Stimulated activated CD4-positive, alpha-beta T cell treated with anti-CD3 and anti-CD28 coated beads, Interleukin-12 subunit alpha, Interleukin-12 subunit beta, amount 100 ng/mL, for 4 hours (primary cell): Measurements from ENCODE around the gene OGA.

Source experiments
- DNase-seq: peaks from one replicate; pipeline ENCODE4 v3.0.0-alpha.2; 2020

Gene OGA

DNA sequence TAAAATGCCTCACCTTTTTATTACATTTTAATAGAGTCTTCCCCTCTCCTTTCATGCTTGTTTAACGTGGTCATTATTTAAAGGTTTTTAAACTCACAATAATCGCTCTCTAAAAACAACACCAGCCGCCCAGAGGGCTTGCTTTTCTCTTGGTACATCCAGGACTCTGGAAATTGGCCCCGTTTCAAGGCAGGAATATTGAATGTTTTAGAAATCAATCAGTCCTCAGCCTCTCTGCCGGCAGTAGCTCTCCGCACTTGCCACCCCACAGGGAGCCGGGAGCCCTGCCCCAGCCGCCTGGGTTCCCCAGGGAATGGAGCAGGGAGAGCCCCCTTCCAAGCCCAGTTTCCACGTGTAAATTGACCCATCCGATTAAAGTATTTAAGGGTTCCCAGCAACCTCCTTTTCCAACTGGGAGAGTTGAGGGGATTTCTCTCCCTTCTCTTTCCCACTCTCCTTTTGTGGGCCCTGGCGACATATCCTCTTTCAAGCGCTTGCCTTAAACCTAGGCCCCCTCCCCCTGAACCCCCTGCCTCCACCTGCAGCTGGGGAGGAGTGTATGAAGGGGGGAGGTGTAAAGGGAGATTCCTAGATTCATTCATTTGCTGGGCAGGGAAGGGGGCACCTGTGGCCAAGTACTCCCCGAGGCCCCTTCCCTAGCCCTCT lies 44.2 kb downstream of the OGA start:
- no peak for DNase-seq

DNA sequence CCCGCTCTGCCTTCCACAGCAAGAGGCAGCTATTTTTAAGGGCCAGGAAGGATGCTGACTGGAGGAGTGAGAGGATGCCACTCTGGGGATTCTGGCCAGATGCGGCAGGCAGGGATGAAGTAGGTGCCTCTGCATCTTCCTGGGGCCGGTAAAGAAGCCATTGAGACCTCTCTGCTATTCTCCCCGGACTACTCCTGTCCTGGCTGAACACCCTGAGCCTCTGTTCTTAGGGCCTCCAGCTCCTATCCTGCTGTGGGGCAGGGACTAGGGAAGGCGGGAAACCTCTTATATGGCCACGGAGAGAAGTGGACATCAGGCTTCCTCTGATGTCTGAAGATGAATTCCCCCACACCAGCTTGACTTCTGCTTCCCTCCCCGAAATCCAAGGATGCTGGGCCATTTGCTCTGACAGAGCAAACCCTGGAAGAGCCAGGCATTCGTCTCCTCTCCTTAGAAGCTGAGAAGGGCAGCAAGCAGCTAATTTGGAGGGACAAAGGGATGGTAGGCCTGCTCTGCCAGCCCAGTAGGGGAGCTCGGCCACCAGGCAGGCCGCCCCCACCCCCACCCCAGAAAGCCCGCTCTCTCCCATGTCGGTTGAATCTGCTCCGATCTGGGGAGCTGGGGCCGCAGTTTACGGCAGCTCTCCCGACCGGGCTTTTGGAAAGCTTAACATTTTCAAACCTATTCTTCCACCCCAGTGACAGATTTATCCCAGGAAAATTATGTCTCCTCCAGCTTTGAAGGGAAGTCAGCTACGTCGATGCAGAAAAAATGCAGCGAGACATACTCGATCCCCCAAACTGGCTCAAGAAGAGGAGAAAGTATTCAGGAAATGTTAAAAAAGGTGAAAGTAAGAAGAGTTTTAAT lies 45.1 kb downstream of the OGA start:
- DNase-seq, result no peak

DNA sequence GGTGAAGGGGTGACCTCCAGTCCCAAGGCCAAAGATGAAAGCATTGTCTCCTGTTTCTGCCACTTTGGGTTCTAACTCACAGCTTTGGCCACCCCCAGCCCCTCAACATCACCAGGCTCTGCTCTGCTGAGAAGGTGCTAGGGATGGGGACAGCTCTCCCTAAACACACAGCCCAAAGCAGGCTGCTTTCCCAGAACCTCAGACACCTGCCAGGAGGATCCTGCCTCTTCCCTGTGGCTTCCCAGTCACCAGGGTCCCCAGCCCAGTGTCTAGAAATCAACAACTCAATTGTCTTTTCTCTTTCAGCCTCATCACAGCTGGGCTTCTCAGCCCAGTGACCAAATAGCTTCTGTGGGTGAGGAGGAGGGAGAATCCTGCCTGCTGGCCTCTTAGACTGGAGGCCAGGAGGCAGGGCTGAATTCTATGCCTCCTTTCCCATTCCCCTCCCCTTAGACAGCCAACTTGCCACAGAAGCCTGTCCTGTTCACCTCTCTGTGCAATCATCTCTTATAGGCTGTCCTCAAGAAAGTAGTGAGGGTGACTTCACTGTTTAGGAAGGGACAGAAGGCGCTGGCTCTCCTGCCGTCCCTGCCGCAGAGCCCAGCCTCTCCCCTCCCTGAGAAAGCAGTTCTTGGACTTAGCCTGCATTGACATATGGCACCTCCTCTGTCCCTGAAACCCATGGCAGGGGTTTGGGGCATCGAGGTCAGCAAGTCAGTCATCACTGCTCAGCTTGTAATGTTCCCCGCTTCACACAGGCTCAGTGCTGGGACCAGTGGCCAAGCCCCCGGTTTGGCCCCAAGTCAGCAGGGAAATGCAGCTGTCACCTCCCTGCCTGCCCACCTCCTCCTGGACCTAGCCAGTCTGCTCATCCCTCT lies 46.0 kb downstream of the OGA start:
- no peak for DNase-seq

DNA sequence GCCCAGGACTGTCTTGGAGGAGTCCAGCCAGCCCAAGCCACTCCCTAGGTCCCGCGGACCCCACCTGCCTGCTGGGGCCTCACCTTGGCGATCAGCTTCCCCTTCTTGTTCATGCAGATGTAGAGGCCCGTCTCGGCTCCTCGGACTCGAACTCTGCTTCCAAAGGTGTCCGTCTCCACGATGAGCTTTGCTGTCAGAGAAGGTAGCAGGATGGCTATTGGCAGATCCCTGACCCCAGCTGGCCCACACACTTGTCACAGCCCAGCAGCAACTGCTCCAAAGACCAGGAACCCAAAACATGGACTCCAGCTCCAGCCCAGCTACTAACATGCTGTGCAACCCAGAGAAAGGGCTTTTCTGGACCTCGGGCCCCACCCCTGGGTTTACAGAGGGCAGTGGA lies 46.9 kb downstream of the OGA start:
- no peak for DNase-seq

DNA sequence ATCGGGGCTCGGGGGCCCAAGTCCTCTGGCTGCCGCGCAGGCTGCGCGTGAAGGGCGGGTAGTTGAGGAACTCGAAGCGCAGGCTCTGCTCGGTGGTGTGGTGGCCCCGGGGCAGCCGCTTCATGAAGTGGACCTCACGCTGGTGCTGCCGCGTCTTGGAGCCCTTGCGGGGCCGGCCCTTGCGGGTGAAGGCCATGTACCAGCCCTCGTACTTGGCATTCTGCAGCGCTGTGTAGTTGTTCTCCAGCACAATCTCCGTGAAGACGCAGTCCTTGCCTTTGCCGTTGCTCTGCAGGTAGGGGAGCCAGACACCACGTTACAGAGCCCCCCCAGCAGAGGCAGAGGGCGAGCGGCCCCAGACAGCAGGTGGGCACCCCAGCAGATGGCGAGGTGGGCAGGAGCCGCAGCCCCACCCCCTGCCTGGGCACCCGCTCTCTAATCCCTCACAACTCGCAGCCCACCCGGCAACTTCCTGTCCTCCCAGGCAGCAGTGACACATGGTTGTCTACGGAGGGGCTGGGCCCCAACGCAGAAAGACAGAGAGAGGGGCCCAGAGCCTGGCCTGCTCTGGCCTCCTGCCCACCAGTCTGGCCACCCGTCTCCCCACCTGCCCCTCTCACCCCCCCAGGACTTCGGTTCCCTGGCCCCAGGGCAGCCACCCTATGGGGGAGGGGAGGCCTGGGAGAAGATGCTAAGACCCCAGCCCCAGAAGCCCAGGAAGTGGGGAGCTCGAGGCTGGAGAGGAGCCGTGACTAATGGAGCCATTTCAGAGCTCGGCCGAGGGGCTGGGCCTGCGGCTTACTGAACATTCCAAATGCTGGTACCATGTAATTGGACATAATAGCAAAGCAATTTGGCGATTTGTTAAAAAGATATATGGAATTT lies 47.7 kb downstream of the OGA start:
- DNase-seq, result no peak

DNA sequence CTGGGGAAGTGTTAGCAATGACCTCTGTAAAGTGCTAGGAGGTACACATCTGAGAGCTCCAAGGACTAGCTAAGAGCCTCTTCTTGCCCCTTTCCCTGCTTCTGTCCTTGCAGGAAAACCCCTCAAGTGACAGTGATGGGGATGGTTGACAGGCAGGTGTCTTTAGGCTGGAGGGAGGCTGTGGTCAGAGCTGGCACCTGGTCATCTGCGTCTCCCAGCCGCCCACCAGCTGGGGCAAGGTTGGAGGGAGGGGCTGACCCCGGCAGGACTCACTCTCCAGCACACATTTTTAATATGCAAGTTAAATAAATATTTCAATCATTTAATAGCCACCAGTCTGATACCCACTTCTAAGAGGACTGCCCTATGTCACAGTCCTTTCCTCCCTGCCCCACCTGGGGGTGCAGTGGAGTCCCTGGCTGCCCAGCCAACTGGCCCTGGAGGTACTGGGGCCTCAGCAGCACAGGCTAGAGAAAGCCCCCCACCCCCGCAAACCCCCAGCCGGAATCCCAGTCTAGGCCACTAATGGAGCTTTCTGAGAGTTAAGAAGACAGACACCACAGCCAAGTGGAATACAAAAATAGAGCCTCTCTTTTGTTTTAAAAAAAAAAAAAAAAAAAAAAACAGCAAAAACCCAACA lies 48.6 kb downstream of the OGA start:
- DNase-seq, result no peak

DNA sequence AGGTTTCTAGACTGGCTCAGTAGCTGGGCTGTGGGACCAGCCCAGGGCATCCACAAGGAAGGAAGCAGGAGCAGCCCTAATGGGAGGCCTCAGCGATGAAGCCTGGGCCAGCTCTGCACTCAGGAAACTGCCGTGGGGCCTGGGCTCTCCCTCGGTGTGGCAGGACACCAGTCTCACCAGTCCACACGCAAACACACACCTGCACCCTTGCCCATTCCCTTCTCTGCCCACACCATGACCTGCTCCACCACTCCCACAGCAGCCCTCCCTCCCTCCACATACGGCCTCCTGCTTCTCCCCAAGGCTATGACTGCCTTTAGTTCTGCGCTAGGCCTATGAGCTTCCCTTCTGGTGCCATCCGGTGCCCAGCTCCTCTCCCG lies 49.5 kb downstream of the OGA start:
- DNase-seq, result no peak

DNA sequence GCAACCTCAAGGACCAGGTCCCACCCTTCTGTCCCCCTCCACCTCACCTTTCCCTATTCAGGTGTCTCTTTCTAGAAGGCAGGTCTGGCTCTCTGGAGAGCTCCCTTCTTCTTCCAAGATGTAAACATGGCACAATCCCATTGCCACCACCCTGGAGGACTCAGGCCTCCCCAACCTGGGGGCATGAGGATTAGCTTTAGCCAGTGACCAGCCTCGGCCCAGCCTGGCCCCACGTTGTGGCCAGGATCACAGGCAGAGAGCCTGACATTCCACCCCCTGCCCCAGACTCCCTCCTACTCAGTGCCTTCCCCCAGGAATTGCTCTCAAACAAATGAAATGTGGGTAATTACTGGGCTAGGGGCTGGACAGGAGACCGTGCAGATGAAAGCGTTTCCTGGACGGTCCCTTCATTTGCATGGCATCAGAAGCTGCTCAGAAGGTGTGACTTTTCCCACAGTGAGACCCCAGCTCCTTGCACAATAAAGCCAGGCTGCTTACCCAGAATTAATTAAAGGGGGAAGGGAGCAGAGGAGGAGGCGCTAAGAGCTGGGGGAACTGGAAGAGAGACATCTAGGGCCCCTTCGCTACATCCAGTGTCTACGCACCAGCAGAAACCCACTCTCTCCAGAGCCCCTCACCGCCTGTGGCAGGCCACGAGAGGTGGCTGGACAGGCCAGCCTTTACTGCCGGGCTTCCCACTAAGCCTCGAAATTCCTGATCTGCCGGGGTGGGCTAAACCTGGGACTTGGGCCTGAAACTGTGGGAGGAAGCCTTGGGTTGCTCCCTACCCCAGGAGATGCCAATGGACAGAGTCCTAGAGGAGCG lies 50.1 kb downstream of the OGA start:
- no peak for DNase-seq

DNA sequence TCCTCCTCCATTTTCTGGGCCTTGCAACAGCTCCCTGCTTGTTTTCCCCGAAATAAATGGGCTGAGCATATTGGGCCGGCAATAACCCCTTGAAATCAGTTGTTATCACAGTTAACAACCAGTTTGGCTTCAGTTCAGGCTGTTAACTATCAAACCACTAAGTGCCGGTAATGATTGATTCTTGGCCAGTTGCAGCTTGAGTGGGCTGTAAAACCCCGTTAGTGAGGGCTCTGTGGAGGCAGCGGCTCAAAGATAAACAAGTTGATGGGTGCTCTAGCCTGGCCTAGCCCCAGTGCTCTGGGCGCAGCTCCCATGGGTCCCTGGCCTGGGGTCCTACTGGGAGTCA lies 50.7 kb downstream of the OGA start:
- no peak for DNase-seq

DNA sequence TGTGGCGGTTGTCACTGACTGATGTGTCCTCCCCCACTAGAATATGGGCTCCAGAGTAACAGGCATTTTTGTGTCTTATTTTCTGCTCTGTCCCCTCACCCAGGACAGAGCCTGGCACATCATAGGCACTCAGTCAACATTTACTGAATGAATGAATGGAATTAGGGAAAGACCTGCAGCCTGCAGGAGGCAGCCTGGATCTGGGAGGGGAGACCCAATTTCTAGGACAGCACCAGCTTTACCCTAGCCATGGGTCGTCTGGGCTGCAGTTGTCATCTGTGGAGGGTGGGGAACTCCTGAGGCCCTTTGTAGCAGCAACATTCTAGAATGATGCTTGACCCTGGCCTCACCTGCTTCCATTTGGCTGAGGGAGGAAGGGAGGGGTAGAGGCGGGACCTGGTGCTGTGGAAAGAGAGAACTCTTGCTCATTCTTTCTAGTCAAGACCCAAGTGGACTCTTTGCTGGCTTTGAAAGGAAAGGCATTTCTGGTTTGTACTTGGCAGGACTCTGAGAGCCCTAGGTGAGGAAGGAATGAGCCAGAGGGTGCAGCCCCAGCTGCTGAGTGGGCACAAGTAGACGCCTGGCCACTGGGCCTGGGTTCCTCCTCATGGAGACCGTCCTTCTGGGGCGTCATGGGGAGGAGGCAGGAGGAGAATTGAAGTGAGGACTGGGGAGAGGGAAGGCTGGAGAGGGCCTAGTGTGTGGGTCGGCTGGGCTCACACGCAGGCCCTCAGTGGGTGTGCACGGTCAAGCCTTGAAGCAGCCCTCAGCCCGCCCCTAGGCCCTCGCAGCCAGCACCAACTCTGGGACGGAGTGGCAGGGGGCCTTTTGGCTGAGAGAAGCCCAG lies 51.3 kb downstream of the OGA start:
- no peak for DNase-seq

DNA sequence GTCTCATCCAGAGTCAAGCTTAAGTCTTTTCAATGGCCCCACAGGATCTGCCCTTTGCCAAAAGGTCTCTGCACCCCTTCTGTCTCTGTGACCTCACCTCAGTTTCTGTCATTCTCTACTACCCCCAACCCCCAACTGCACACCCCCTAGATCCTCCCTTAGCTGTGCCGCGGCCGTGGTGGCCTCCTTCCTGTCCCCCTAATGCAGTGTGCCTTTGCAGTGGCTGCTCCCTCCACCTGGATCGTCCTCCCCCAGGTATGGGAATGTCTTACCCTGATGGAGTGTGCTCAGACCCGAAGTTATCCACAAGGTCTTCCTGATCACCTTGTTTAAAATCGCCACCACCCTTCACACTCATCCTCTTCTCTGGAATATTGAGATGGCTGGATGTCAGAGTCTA lies 51.9 kb downstream of the OGA start:
- DNase-seq, result no peak

DNA sequence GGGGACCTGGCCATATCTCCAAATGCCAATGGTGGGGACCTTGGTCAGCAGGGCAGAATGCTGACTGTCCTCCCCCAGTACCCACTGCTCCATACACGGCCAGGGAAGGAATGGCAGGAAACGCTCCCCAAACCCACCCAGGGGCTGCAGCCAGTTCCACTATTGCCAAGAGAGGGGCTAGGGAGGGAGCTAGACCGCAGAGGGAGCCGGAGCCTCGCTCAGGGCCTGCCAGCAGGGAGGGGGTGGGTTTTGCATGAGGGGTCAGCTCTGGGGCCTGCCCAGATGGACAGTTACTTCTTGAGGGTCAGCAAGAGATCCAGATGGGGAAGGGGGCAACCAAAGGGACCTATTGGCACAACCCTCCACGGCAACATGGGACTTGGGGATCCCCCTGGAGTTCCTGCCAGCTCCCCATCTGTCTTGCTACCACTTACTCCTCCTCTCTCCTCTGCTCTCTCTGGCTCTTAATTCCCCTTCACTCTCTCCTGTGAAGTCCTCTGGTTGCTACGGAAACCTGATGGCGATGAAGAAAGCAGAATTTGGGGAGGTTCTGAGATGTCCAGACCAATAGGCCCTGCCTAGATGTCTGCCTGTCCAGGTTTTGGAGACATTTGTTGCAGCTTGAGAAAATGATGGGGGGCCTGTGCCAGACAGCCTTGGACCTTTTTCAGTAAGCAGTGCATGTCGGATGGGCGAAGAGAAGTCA lies 55.0 kb downstream of the OGA start:
- no peak for DNase-seq

DNA sequence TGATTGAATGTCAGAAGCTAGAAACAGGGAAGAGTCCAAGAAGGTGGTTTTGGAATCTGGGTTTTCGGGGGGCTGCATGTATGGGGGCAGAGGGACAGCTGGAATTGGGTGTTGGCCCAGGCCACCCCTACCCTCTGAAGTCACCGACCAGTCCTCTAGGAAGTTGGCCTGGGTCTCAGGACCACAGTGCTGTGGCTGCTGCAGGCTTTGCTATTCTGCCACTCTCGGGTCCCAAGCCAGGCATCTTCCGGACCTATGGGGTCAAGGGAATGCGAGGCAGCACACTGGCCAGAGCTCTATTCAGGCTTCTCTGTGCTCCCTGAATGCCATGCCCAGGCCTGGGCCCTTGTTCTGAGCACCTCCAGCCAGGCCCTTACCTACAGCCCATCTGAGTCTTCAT lies 55.5 kb downstream of the OGA start:
- no peak for DNase-seq

DNA sequence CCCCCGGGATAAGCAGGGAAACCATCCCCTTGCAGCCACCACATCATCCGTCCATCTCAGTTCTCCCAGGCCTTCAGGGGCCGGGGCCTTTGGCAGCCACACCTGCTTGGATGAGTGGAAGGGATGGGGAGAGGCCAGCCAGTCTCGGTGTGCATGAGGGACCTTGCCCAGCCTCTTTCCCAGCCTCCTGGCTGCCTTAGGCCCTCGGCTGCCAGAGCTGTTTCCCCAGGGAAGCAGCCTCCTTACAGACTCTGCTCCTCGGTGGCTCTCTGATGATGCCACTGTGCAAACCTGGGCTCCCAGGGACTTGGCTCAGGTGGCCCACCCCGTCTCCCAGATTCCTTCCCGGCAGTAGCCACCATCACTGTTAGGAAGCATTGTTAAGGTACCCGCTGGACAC lies 57.0 kb downstream of the OGA start:
- no peak for DNase-seq

DNA sequence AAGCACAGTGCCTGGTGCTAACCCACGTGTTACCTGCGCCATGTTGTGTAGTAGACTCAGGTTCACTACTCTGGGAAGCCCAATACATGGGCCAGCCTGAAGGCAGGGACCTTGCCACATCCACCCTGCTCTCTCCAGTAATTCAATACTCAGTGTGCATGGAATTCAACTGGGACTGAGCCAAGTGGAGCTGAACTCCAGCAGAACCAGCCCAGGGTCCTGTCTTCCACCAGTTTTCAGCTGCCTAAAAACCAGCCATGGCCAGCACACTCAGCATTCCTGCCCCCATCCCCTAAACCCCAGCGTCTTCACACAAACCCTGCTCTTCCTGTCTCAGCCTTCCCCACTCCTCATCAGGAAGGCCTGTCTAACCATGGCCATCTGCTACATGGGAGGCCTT lies 57.7 kb downstream of the OGA start:
- DNase-seq, result no peak

DNA sequence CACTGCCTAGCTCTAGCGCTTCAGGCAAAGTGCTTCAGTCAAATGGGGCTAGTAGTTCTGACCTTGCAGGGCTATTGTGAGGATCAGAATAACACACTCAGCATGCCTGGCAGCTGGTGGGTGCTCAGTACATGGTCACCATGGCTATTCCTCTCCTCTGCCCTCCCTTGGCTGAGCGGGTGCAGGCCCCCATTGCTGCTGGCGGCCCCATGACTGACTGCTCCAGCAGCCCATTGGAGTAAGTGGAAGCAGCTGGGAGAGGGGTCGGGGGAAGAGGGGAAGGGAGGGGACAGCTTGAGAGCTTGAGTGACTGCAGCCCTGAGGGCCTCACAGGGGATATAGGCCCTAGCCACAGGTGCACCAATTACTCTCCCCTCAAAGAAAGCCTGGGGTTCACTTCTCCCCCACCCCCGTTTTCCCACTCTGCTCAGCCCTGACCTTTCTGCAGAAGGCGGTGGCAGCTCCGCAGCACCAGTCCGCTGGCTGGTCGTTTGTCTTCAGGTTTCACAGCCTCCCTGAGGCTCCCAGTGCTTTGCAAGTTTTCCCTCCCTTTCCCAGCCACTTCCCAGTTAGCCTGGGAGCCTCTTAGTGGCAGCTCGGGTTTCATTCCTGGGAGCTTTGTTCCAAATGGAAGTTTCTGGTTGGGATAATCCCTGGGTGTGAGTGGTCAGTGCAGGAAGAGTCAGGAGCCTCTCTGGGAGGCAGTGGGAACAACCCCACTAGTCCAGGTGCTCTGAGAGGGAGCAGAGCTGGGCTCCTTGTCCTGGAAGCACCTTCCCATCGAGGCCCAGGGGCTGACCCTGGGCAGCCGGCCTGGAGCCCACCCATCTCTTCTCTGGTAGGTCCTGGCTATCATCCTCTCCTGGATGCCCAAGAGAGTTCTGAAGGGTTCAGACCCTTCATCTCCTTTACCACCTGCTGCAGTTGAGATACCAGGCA lies 58.7 kb downstream of the OGA start:
- DNase-seq, result no peak

DNA sequence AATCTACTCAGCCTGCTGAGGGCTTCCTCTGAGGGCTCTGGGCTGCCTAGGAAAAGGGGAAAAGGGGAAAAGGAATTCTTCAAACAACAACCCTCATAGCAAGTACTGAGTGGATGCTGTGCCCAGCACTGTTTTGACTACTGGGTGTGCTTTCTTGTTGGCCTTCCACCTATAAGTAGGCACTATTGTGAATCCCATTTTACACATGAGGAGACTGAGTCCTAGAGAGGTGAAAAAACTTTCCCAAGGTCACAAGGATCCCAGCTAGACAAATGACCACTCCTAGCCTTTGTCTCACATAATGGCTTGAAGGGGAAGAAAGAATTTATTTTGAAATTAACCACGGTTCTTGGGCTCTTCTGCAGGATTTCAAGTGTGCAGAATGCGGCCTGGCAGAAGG lies 59.4 kb downstream of the OGA start:
- DNase-seq, result no peak

DNA sequence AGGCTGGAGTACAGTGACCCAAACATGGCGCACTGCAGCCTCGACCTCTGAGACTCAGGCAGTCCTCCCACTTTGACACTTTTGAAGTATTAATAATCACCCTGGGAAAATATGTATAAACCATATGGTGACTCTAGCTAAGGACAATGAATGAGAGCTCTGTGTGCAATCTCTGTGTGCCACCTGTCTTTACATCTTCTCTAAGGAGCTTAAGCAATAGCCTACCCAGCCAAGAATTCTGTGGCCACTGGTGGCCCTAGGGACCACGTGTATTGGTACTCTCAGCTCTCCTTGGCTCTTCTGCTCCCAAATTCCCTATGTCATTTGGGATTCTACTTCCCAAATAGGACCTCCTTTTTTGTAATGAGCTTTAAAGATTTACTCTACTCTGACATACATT lies 66.0 kb downstream of the OGA start:
- DNase-seq, result no peak
